Sigmoid colon (tissue), 7 donors: ENCODE measurements around the gene MAPRE2. TPM values are rescaled to one million over a fixed set of nuclear protein-coding genes. Genes with fewer than 3 reads are reported as not detected.
A peak's percentile ranks its signal among the peaks of the same experiment; 100 is the strongest.

Experiments
- DNase-seq: peaks from one replicate; pipeline ENCODE4 v3.0.0-alpha.2; 2019
- H3K27ac ChIP-seq, 4 donors: fragments of 200-600 bp; sonication (generic); one replicate each; pipeline ENCODE4 v1.5.1; 2016 to 2019; ENCODE audit warnings: mild to moderate bottlenecking in 1 of 4
- H3K27me3 ChIP-seq, 3 donors: fragments of 200-600 bp; sonication (generic); one replicate each; pipeline ENCODE4 v1.5.1; 2019; ENCODE audit warnings: mild to moderate bottlenecking in 1 of 3
- H3K36me3 ChIP-seq, 4 donors: fragments of 200-600 bp; sonication (generic); one replicate each; pipeline ENCODE4 v1.5.1; 2016 to 2019
- H3K4me1 ChIP-seq, 4 donors: fragments of 200-600 bp; sonication (generic); one replicate each; pipeline ENCODE4 v1.5.1; 2017 to 2019
- H3K4me3 ChIP-seq, 4 donors: fragments of 200-600 bp; sonication (generic); one replicate each; pipeline ENCODE4 v1.5.1; 2017 to 2019; ENCODE audit warnings: mild to moderate bottlenecking in 2 of 4, moderate library complexity in 1 of 4
- H3K9me3 ChIP-seq, 4 donors: fragments of 200-600 bp in 3 of 4; sonication (generic) in 3 of 4; one replicate each; pipeline versions ENCODE4 v1.5.1 to v1.6.1; 2013 to 2019
- CTCF ChIP-seq, 4 experiments: fragments of 450-650 bp in 3 of 4; fragments of 200-600 bp in 1 of 4; IDR thresholded peaks; one replicate each; pipeline ENCODE4 v1.5.1; 2016 to 2019; ENCODE audit warnings: antibody characterized with exemption in 4 of 4, mild to moderate bottlenecking in 3 of 4, moderate library complexity in 2 of 4
- EP300 ChIP-seq, 4 donors: sonication (generic); formaldehyde crosslinking; IDR thresholded peaks; one replicate each; pipeline ENCODE4 v1.6.1; 2017; ENCODE audit warnings: antibody characterized with exemption in 4 of 4
- POLR2A ChIP-seq, 2 donors: fragments of 450-650 bp; IDR thresholded peaks; one replicate each; pipeline ENCODE4 v1.6.1; 2016; ENCODE audit warnings: antibody characterized with exemption in 2 of 2, mild to moderate bottlenecking in 2 of 2, moderate library complexity in 2 of 2
- POLR2AphosphoS5 ChIP-seq, 4 donors: sonication (generic); formaldehyde crosslinking; IDR thresholded peaks; one replicate each; pipeline ENCODE4 v1.6.1; 2017; ENCODE audit warnings: antibody characterized with exemption in 4 of 4
- WGBS, 2 donors: extraction: QIAGEN DNeasy Blood & Tissue Kit; methylation state at CpG; one replicate each; pipeline ENCODE4 v1.1.7; 2013; 5-methylcytosine and 5-hydroxymethylcytosine counted together
- intact Hi-C: fragments of 100-400 bp; cut with DNase I; formaldehyde crosslinking; loops from one replicate; pipeline ENCODE4 v1.15.1; 2023
- polyA plus RNA-seq, 3 donors: library from polyadenylated mRNA; stranded (reverse); fragments of 200-250 nt; gene quantifications; one replicate each; pipeline ENCODE4 v1.2.3, GENCODE V29; 2013
- total RNA-seq, 4 donors: library from RNA; depleted of rRNA; stranded (reverse); fragments of >200 nt; gene quantifications; one replicate each; pipeline ENCODE4 v1.1.0, GENCODE V29; 2016
- donor health status: healthy with polysubstance abuse.
- donor health status: Bipolar disorder and iron deficiency.
- donor health status: healthy.

Gene MAPRE2
- total and polyA plus RNA-seq, 7 donors = 14.0 to 31.6 (median 21.0) TPM

- WGBS, 2 donors = 55 to 71% methylated on average over 3 of the region's 3 CpGs
- intact Hi-C loops = no loop called here
- TF ChIP-seq POLR2A (IDR thresholded peaks at IDR 0.05) (no peak), POLR2AphosphoS5 (IDR thresholded peaks at IDR 0.05) (no peak), CTCF (IDR thresholded peaks at IDR 0.05) (no peak), EP300 (IDR thresholded peaks at IDR 0.05) (no peak)
- Histone ChIP-seq H3K27me3 (no peaks in the 10 kb centered on the region), H3K4me3 (no peak overlapping the region), H3K36me3 (peaks cover 0 to 10% (median 0%) of the 10 kb centered on the region in 4 donors), H3K27ac (no peak overlapping the region), H3K9me3 (no peaks in the 10 kb centered on the region), H3K4me1 (peaks cover 0 to 15% (median 7%) of the 10 kb centered on the region in 4 donors)
- no peak for DNase-seq
Observed at GRCh38 chr18:35071819-35072247, 30.6 kb downstream of the MAPRE2 start.

- Histone ChIP-seq H3K27ac (no peak overlapping the region), H3K27me3 (no peaks in the 10 kb centered on the region), H3K36me3 (peaks cover 0 to 10% (median 0%) of the 10 kb centered on the region in 4 donors), H3K4me1 (peaks cover 0 to 15% (median 7%) of the 10 kb centered on the region in 4 donors), H3K4me3 (no peak overlapping the region), H3K9me3 (no peaks in the 10 kb centered on the region)
- intact Hi-C loops = no loop called here
- 76 to 92% methylated on average over 2 of the region's 2 CpGs for WGBS, 2 donors
- no peak for TF ChIP-seq POLR2A (IDR thresholded peaks at IDR 0.05)
- TF ChIP-seq EP300 (IDR thresholded peaks at IDR 0.05) = no peak
- DNase-seq = no peak
Observed at GRCh38 chr18:35072616-35073015, 31.4 kb downstream of the MAPRE2 start.

GRCh38 chr18:35073186-35074105 lies 32.2 kb downstream of the MAPRE2 start:
- Histone ChIP-seq H3K27ac (peak overlapping the region in 1 of 4 donors; percentile 7), H3K27me3 (no peaks in the 10 kb centered on the region), H3K4me1 (peaks cover 0 to 15% (median 7%) of the 10 kb centered on the region in 4 donors), H3K9me3 (no peaks in the 10 kb centered on the region), H3K36me3 (peaks cover 0 to 10% (median 0%) of the 10 kb centered on the region in 4 donors), H3K4me3 (no peak overlapping the region)
- DNase-seq = no peak
- WGBS, 2 donors = 72 to 76% methylated on average over 3 of the region's 3 CpGs
- intact Hi-C loops = no loop called here
- TF ChIP-seq POLR2A (IDR thresholded peaks at IDR 0.05) (no peak), EP300 (IDR thresholded peaks at IDR 0.05) (no peak), CTCF (IDR thresholded peaks at IDR 0.05) (no peak), POLR2AphosphoS5 (IDR thresholded peaks at IDR 0.05) (no peak)

GRCh38 chr18:35074581-35074980 lies 33.4 kb downstream of the MAPRE2 start:
- Histone ChIP-seq H3K4me3 (no peak overlapping the region), H3K36me3 (peaks cover 0 to 10% (median 0%) of the 10 kb centered on the region in 4 donors), H3K27me3 (no peaks in the 10 kb centered on the region), H3K4me1 (peaks cover 0 to 15% (median 7%) of the 10 kb centered on the region in 4 donors), H3K9me3 (no peaks in the 10 kb centered on the region), H3K27ac (no peak overlapping the region)
- no peak for DNase-seq
- TF ChIP-seq CTCF (IDR thresholded peaks at IDR 0.05) (no peak), EP300 (IDR thresholded peaks at IDR 0.05) (no peak)
- intact Hi-C loops = no loop called here
- 78 to 87% methylated on average over 1 of the region's 1 CpG for whole genome bisulfite sequencing, 2 donors

- Histone ChIP-seq H3K9me3 (no peaks in the 10 kb centered on the region), H3K27ac (no peak overlapping the region), H3K4me1 (peaks cover 0 to 15% (median 7%) of the 10 kb centered on the region in 4 donors), H3K36me3 (peaks cover 0 to 10% (median 0%) of the 10 kb centered on the region in 4 donors), H3K27me3 (no peaks in the 10 kb centered on the region), H3K4me3 (no peak overlapping the region)
- WGBS, 2 donors = 82 to 89% methylated on average over 6 of the region's 6 CpGs
- TF ChIP-seq POLR2AphosphoS5 (IDR thresholded peaks at IDR 0.05) (no peak), EP300 (IDR thresholded peaks at IDR 0.05) (no peak)
- intact Hi-C loops = no loop called here
- no peak for DNase-seq
Observed at GRCh38 chr18:35075132-35075531, 33.9 kb downstream of the MAPRE2 start.
